HG03060 (cell line): ENCODE measurements around the gene LAD1.

ENCODE experiments used
- ATAC-seq: cut with Tn5 transposase; IDR thresholded peaks from one replicate; pipeline ENCODE4 v1.9.1; 2021; ENCODE audit warnings: low read depth, moderate number of reproducible peaks; ENCODE audit not compliant: unreplicated experiment

Gene LAD1

DNA sequence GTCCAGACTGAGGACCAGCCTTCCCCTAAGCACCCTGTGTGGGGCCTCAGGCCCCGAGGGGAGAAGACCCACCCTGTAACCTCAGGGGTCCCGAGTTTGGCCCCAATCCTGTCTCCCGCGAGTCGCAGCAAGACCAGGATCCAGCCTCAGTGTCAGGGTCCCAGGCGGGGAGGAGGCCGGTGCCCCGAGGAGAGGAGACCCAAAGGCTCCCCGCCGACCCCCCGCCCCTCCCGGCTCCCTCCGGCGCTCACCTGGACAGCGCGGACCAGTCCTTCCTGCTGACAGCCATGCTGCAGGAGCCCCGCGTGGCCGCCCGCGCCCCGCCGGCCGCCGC, at the start of gene LAD1:
LAD1 (minus strand) TSS at position 307 of the 334 bp plus-strand sequence; CDS start at position 289, 18 bp downstream.
- no peak for ATAC-seq

- ATAC-seq = no peak
Observed at GRCh38 chr1:201447903-201448871, 49.1 kb upstream of the LAD1 start.

DNA sequence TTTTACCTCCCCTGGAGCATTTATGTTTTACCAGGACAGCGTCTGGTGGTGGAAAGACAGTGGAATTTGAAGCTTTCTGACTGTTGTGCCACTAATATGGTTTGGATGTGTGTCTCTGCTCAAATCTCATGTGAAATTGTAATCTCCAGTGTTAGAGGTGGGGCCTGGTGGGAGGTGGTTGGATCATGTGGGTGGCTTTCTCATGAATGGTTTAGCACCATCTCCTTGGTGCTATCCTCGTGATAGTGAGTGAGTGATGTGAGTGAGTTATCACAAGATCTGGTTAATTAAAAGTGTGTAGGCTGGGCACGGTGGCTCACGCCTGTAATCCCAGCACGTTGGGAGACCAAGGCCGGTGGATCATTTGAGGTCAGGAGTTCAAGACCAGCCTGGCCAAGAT, 46.2 kb upstream of the LAD1 start:
- ATAC-seq = no peak

DNA sequence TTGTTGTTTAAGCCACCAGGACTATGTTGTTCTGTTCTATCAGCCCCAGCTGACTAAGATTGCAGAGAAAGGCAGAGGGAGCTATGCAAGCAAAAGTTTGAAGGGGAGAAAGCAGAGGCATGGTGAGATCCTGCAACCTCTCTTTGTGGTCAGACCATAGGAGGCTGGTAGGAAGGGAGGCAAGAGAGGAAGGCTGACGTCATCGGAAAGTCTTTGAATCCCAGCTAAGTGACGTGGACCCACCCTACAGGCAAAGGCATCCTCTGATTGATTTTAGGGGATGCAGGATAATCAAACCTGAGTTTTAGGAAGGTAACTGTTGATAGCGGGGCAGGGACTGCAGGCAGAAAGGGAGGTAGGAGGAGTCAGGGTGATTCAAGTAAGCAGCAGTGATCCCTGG, 45.7 kb upstream of the LAD1 start:
- ATAC-seq = no peak

DNA sequence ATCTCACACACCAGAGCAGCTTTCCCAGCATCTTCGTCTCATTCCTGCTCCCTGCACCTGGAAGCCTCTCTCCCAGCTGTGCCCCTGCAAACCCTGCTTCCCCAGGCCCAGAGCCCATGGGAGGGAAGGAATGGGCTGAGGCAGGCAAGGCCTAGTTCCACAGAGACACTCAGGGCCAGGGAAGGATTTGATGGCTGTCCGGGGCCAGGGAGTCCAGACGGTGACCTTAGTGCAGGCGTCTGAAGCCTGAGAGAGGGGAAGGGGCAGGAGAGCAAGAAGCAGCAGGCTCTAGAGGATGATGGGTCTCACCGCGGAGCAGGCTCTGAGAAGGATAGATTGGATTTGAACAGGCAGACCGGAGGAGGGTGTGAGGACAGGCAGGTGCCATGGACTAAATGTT, 44.6 kb upstream of the LAD1 start:
- ATAC-seq = no peak

DNA sequence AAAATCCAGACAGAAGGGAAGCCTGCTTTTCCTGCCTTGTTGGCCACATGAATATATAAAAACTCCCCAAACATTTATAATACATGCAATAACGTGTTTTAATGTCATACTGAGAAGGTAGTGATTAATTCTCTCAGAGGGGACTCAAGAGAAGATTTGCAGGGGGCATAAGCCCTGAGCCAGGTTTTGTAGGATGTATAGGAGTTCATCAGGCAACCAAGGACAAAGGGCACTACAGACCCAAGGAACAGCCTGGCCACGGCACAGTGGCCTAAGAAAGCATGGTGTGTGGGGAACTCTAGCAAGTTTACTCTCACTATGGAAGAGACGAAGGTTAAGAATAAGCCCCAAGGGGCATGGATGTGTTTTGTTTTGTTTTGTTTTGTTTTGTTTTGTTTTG, 37.8 kb upstream of the LAD1 start:
- no peak for ATAC-seq

DNA sequence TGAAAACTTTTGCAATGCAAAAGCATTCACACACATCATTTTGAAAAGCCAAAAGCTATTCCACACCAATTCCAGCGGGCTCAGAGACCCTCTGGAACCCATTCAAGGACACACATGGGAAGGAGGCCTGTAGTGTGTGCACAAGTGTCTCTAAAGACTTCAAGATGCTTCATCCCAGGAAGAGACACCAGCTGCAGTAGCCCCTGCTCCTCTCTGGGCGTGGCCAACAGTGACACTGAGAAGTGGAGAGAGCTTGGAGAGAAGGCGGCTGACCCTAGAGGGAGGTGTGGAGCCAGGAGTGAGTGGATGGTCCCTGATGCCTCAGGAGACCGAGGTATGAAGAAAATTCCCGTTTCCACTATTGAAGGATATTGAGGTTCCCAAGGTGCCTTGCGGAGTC, 37.3 kb upstream of the LAD1 start:
- no peak for ATAC-seq

- no peak for ATAC-seq
Observed at GRCh38 chr1:201434266-201434665, 35.1 kb upstream of the LAD1 start.

GRCh38 chr1:201433609-201434008, 34.5 kb upstream of the LAD1 start:
- no peak for ATAC-seq

DNA sequence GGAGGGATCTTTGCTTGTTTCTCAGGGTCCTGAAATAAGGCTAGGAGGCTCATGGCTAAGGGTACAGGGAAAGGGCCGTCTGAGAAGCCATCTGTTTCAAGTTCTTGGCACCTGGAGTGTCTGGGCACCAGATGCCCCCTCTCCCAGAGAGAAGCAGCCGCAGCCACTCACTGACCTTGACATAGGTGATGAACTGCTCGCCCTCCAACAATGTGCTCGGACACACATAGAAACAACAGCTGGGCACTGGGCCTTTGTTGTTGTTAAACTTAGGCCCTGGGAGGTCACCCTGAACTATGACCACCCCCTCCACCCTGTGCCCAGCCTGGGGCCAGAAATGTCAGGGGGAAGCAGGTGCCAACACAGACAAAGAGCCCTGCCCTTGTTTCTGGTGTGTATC, 31.7 kb upstream of the LAD1 start:
- no peak for ATAC-seq

DNA sequence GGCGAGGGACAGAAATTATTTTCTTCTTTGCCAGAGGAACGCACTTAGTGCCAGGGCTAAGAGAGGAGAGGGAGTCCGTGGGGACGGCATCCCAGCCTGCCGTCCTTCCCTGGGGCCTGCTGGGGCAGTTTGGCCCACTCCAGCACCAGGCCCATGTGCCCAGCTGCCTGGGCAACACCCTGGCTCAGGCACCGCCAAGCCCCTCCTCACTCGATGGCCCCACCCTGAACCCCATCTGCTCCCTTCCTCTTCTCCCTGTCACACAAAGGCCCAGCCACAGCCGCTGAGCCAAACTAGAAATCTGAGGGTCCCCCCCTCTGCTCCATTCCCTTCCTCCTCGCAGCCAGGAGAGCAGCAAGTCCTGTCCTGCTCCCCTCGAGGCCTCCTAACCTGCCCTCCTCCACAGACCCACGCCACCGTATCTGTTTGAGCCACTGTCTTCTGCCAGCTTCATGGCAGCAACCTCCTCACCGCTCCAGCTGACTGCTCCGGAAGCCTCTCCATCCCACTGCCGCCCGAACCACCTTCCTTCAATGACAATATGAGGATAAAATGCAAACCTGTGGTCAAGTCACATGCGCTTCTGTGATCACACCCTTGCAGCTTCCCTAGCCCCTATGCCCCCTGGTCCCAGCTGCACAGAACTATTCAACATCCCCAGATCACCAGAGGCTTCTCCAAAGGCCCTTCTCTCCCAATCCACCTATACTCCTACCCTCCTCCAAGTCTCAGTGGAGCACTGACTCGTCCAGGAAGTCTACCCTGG, 30.8 kb upstream of the LAD1 start:
- ATAC-seq = no peak

- ATAC-seq = no peak
Observed at GRCh38 chr1:201427963-201428362, 28.8 kb upstream of the LAD1 start.

DNA sequence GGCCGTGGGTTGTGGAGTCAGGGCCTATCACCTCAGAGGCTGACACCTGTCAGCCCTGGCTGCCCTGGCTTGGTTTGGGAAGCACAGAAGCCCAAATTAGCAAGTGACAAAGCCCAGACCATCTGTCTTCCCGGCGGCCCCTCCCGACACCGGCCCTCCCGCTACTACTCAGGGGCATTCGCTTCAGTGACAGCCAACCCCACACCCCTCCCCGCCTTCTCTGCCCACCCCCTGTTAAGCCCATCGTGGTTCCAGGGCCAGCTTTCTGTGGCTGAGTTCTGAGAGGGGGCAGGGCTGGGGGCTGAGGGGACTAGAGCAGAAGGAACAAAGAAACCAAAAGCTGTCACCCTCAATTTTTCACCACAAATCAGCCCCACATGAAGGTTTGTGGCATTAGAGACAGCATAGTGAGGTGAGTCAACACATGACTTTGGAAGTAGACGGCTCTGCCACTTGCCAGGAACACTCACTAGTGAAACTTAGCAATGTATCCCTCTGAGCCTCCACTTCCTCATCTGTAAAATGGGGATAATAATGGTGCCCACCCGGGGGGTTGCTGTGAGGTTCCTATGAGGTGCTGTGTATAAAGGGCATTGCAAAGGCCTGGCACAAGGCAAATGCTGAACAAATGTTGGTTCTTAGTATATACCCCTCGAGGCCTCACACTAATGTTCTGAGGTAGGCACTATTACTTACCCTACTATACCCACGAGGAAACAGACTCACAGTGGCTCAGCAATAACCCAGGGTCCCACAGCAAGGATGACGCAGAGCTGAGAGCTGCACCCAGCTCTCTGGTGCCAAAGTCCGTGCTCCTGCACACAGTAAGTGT, 27.6 kb upstream of the LAD1 start:
- ATAC-seq = no peak

DNA sequence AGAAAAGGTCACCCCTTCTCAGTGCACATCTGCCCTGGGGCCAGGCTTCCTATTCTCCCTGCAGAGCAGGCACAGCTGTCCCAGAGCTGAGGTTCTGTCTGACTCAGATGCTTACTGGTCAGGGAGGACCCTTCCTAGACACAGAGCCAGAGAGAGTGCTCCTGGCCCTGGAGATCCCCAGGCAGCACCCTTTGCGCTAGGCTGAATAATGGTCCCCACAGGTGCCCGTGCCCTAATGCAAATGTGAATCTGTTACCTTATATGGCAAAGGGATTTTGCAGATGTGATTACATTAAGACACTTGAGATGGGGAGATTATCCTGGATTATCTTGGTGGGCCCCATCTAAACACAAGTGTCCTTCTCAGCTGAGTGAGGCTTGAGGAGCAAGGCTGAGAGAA, 25.0 kb upstream of the LAD1 start:
- no peak for ATAC-seq

GRCh38 chr1:201423655-201424054, 24.5 kb upstream of the LAD1 start:
- no peak for ATAC-seq

DNA sequence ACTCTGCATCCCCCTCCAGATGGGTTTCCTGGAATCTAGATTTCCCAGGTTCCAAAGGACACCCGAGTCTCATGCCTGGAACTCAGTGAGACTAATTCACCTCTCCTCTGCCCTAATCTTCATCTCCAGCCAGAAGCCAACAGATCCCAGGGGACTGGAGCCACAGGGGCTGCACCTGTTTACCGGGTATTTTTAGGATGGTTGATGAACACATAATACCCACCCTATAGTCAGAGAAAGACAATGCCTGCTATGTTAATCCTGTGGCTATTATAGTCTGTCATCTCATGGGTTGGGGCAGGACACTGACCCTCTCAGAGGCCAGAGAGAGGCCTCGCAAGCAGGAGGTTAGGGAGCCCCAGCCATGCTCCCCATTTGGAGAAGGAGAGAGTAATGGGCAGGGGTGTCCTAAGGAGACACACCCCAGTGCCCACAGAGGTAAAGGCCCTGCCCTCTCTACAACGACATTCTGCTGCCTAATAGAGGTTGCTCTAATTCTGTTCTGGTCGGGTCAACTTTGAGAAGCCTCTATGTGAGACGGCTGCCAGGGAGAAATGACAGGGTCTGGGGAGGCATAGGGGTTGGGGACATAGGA, 23.4 kb upstream of the LAD1 start:
- no peak for ATAC-seq

GRCh38 chr1:201422026-201422425, 22.9 kb upstream of the LAD1 start:
- ATAC-seq = no peak

DNA sequence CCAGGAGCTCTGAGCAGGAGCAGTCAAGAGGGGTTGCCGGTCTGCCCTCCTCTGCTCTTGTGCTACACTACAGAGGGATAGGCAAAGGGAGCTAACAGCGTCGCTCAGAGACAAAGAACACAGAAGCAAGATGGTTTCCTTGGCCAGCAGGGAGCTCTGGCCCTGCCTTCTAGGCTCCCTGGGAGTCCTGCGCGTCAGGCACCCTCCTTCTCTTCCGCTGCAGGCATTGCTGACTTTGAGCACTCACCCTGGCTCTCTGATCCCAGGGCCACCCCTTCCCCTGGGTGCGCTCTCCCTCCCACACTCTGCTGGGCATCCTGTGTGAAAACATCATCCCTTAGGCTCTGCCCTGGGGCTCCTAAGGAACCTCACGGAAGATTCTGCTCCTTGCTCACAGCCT, 21.9 kb upstream of the LAD1 start:
- ATAC-seq = no peak

DNA sequence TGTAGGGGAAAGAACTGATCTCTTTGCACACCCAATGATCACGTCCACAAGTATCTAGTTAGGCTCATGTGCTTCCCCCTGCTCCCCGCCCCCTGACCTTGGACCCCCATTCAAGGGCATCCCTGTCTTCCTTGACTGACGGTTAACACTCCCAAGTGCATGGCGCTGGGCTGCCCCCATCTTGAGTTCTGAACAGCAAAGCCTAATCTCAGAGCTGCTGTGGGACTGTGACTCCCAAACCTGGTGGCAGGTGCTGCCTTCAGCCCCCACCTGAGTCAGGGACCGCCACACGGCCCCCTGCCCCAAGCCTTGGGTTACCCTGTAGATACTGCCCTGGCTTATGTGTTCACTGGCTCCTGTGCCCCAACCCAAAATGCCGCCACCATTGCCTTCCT, 21.5 kb upstream of the LAD1 start:
- ATAC-seq = no peak

DNA sequence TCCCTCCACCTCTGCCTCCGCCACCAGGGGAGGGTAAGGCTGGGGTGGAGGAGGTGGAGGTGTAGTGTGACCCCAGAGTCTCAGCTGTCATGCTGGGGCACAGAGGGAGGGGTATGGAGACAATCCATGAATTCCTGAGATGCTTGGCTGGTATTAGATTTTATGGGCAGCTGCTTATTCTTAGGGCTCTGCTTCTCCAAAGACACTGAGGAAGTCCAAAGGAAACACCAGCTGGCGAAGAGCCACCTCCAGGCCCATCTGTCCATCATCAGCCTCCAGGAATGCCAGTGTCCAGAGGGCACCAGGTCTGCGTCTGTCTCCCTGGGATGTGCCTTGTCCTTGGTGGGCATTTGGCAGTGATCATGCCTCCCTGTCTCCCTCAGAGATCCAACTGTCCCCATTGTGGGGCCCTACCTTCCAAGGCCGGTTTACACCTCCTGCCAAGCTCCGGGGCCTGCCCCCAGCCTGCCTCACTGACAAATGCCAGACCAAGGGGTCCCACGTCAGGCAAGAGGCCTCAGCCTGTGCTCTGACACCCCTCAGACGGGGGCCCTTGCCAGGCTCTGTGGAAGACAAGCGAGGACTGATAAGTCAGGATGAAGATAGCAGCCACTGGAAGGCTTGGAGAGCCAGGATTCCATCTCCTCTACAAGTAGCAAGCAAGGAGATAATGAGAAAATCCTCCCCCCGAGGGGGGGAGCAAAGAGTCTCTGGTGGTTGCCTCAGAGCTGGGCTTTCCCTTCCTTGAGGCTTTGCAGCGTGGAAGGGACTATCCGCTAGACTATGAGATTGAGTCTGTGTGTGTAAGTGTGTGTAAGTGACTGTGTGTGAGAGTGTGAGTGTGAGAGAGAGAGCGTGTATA, 20.9 kb upstream of the LAD1 start:
- no peak for ATAC-seq
